Measurements from ENCODE around the gene PRTG. TPM values are rescaled to one million over a fixed set of nuclear protein-coding genes. Genes with fewer than 3 reads are reported as not detected.

Gene PRTG
- polyA plus RNA-seq, 1 of the 3 experiments (the other 2 are of a cell fraction), result 3.0 TPM

DNA sequence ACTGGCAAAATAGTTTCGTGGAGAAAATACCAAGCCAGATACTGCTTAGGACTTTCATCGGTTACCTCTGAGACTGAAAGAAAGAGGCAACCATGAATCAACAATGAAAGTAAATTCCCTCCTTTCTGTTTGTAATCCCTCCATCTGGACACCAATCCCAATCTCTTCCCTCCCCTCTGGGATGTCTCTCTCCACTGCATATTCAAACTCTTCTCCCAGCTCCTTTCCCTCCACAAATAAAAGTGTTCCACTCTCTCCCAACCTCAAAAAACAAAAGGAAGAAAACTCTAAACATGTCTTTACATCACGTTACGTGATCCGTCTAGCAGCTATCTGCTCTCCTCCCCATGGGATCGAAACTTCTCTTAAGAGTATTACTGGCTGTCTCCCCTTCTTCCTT, 55.2 kb downstream of the PRTG start (continued):
- TF ChIP-seq, protein P1, sequence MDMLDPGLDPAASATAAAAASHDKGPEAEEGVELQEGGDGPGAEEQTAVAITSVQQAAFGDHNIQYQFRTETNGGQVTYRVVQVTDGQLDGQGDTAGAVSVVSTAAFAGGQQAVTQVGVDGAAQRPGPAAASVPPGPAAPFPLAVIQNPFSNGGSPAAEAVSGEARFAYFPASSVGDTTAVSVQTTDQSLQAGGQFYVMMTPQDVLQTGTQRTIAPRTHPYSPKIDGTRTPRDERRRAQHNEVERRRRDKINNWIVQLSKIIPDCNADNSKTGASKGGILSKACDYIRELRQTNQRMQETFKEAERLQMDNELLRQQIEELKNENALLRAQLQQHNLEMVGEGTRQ (IDR thresholded peaks at IDR 0.05; ENCODE audit: borderline replicate concordance, low read depth, low read length), result no peak
- TF ChIP-seq FOXJ3 (CRISPR knock-in tag; IDR thresholded peaks at IDR 0.05) (no peak), POLR2AphosphoS5 (IDR thresholded peaks at IDR 0.05; ENCODE audit: low read depth, low read length) (no peak), FOSL2 (IDR thresholded peaks at IDR 0.05; ENCODE audit: borderline replicate concordance, low read depth) (no peak), EZH2phosphoT487 (IDR thresholded peaks at IDR 0.05; ENCODE audit: borderline replicate concordance, low read depth) (no peak)

DNA sequence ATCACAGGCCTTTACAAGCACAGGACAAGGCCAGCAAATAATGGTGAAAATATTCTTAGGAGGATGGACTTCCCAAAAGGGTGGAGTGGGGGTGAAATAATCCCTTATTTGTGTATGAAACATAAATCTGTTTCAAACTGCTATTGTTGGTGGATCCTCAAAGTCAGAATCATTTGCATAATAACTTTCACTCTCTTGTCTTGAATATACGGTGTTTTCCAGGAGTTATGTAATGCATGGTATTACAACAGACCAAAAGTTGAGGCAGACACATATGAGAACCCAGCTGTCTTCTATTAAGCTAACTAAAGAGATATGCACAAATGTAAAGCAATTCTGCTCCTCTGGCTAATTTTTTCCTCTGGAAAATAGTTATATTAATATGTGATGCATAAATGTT, 57.7 kb downstream of the PRTG start:
- no peak for DNase-seq
- no peaks in the 10 kb centered on the region for H4K20me1 ChIP-seq (ENCODE audit: insufficient read depth)
- no peaks in the 10 kb centered on the region for H3F3A ChIP-seq (replicated peaks; ENCODE audit: insufficient read depth)
- POLR2A ChIA-PET, result no interaction called here
- H3K4me3 ChIP-seq (ENCODE audit: low read depth in 2 of 2, low read length in 1 of 2), result no peak overlapping the region
- no peaks in the 10 kb centered on the region for H3K9me2 ChIP-seq
- TF ChIP-seq TCF12 (IDR thresholded peaks at IDR 0.05) (0 out of 2 replicates have a peak, but pooled peaks have one; percentile 9), NFIC (IDR thresholded peaks at IDR 0.05; ENCODE audit: borderline replicate concordance) (no peak)
- peaks cover 6 to 16% of the 10 kb centered on the region in 2 experiments for H3K36me3 ChIP-seq (replicated peaks in 1 of 2; ENCODE audit: control insufficient read depth in 1 of 2, insufficient read depth in 2 of 2, low read length in 1 of 2)
- no peak overlapping the region for H2AFZ ChIP-seq (ENCODE audit: low read depth)
- H3K79me2 ChIP-seq (ENCODE audit: insufficient read depth), result no peaks in the 10 kb centered on the region; the same call in 1 of the 2 replicates
- H3K27me3 ChIP-seq (ENCODE audit: insufficient read depth), result no peaks in the 10 kb centered on the region
- H3K4me1 ChIP-seq (ENCODE audit: control insufficient read depth in 1 of 2, insufficient read depth in 2 of 2, low read depth in 1 of 2, low read length in 1 of 2), result peaks cover 0 to 13% of the 10 kb centered on the region in 2 experiments; a peak in 3 of 4 replicates
- no peaks in the 10 kb centered on the region for H3K9me3 ChIP-seq
- CTCF ChIA-PET, result interaction anchor here (0.8 to 1.3 kb wide), 4 partner anchors 11 to 57 kb away, joined by 3 to 4 read pairs (median 3); no protein-coding TSS in a partner anchor
- H3K9ac ChIP-seq, result no peak overlapping the region
- no peak overlapping the region for H3K4me2 ChIP-seq
- WGBS (ENCODE audit: low lambda C conversion rate), result 56% methylated on average over 1 of the region's 1 CpG
- no peak overlapping the region for H3K27ac ChIP-seq (ENCODE audit: low read depth in 2 of 2, low read length in 1 of 2)

DNA sequence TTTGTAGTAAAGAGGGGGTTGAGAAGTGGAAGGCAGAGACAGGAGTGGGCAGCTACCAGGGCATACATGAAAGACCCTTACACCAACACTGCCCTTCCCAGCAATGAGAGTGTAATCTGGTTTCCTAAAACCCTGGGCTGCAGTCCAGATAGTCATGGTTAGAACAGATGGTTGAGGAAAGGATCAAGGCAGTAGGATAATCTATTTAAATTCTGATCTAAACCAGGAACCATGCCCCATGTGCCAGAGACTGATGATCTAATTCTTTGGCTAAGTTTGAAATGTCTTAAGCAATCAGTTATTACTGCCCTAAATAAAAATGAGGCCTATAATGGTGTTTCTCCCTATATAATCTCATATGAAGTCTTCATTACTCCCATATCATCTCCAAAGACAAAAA, 59.6 kb downstream of the PRTG start:
- Histone ChIP-seq H3K9ac (no peak overlapping the region), H3K27me3 (ENCODE audit: insufficient read depth) (no peaks in the 10 kb centered on the region), H3K9me3 (no peaks in the 10 kb centered on the region), H3F3A (replicated peaks; ENCODE audit: insufficient read depth) (no peaks in the 10 kb centered on the region), H3K4me1 (ENCODE audit: control insufficient read depth in 1 of 2, insufficient read depth in 2 of 2, low read depth in 1 of 2, low read length in 1 of 2) (peaks cover 0 to 13% of the 10 kb centered on the region in 2 experiments; a peak in 3 of 4 replicates), H3K9me2 (no peaks in the 10 kb centered on the region), H3K36me3 (replicated peaks in 1 of 2; ENCODE audit: control insufficient read depth in 1 of 2, insufficient read depth in 2 of 2, low read length in 1 of 2) (peaks cover 12 to 25% of the 10 kb centered on the region in 2 experiments), H3K79me2 (ENCODE audit: insufficient read depth) (no peaks in the 10 kb centered on the region), H2AFZ (ENCODE audit: low read depth) (no peak overlapping the region), H3K4me2 (no peak overlapping the region), H3K27ac (ENCODE audit: low read depth in 2 of 2, low read length in 1 of 2) (peak overlapping the region in 1 of 2 experiments; percentile 61; a peak in 2 of 4 replicates), H3K4me3 (ENCODE audit: low read depth in 2 of 2, low read length in 1 of 2) (no peak overlapping the region), H4K20me1 (ENCODE audit: insufficient read depth) (no peaks in the 10 kb centered on the region)
- ChIA-PET POLR2A (no interaction called here), CTCF (interaction anchor here (1.0 to 1.2 kb wide), 2 partner anchors 21 to 36 kb away, joined by 3 read pairs; no protein-coding TSS in a partner anchor)
- no peak for DNase-seq
- TF ChIP-seq JUND (IDR thresholded peaks at IDR 0.05) (peak; percentile 62), NFIC (IDR thresholded peaks at IDR 0.05; ENCODE audit: borderline replicate concordance) (peak; percentile 75), RAD21 (IDR thresholded peaks at IDR 0.05; ENCODE audit: low read length) (no peak), TCF12 (IDR thresholded peaks at IDR 0.05) (peak; percentile 96), CHD2 (IDR thresholded peaks at IDR 0.05; ENCODE audit: low read length, partially characterized antibody) (peak; percentile 8), RFX5 (IDR thresholded peaks at IDR 0.05; ENCODE audit: low read length) (no peak), SMC3 (IDR thresholded peaks at IDR 0.05; ENCODE audit: low read depth, low read length) (no peak), GATA2 (CRISPR knock-in tag; IDR thresholded peaks at IDR 0.05) (no peak), EP300 (IDR thresholded peaks at IDR 0.05; ENCODE audit: borderline replicate concordance in 1 of 2, low read depth in 1 of 2, low read length in 1 of 2) (peak; percentile 66 to 71; a peak in 3 of 4 replicates), POLR2AphosphoS5 (IDR thresholded peaks at IDR 0.05; ENCODE audit: low read depth, low read length) (peak; percentile 77; the same call in 1 of the 2 replicates), NRF1 (IDR thresholded peaks at IDR 0.05; ENCODE audit: low read depth, low read length) (no peak), SIN3A (IDR thresholded peaks at IDR 0.05; ENCODE audit: borderline replicate concordance, low read depth, low read length) (peak; percentile 66; the same call in 1 of the 2 replicates), RCOR1 (IDR thresholded peaks at IDR 0.05; ENCODE audit: low read length) (peak; percentile 73), FOSL2 (IDR thresholded peaks at IDR 0.05; ENCODE audit: borderline replicate concordance, low read depth) (peak; percentile 25; the same call in 1 of the 2 replicates), TAF1 (IDR thresholded peaks at IDR 0.05; ENCODE audit: borderline replicate concordance, low read depth, low read length) (no peak), MXI1 (IDR thresholded peaks at IDR 0.05; ENCODE audit: low read depth, low read length) (no peak), RXRA (IDR thresholded peaks at IDR 0.05; ENCODE audit: borderline replicate concordance, low read depth) (no peak)
- TF ChIP-seq, protein P2, sequence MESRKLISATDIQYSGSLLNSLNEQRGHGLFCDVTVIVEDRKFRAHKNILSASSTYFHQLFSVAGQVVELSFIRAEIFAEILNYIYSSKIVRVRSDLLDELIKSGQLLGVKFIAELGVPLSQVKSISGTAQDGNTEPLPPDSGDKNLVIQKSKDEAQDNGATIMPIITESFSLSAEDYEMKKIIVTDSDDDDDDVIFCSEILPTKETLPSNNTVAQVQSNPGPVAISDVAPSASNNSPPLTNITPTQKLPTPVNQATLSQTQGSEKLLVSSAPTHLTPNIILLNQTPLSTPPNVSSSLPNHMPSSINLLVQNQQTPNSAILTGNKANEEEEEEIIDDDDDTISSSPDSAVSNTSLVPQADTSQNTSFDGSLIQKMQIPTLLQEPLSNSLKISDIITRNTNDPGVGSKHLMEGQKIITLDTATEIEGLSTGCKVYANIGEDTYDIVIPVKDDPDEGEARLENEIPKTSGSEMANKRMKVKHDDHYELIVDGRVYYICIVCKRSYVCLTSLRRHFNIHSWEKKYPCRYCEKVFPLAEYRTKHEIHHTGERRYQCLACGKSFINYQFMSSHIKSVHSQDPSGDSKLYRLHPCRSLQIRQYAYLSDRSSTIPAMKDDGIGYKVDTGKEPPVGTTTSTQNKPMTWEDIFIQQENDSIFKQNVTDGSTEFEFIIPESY (IDR thresholded peaks at IDR 0.05; ENCODE audit: borderline replicate concordance, low read depth), result no peak
- TF ChIP-seq, protein P1 (IDR thresholded peaks at IDR 0.05; ENCODE audit: borderline replicate concordance, low read depth, low read length), result no peak

All from SK-N-SH (cell line).